Esophagus muscularis mucosa (tissue), 4 donors: Measurements from ENCODE around the gene ECEL1. TPM values are rescaled to one million over a fixed set of nuclear protein-coding genes. Genes with fewer than 3 reads are reported as not detected.

Experiments used
- DNase-seq: peaks from one replicate; pipeline ENCODE4 v3.0.0-alpha.2; 2017; ENCODE audit errors: extremely low spot score
- H3K27ac ChIP-seq, 4 donors: fragments of 200-600 bp; sonication (generic); replicated peaks in 1 of 4; 1 replicate in 3 of 4; 2 replicates in 1 of 4; pipeline ENCODE4 v1.5.1; 2016 to 2019; ENCODE audit warnings: mild to moderate bottlenecking in 1 of 4
- H3K27me3 ChIP-seq, 4 donors: fragments of 200-600 bp; sonication (generic); one replicate each; pipeline versions ENCODE4 v1.5.1 to v1.6.0; 2016 to 2019
- H3K36me3 ChIP-seq, 4 donors: fragments of 200-600 bp; sonication (generic); one replicate each; pipeline ENCODE4 v1.5.1; 2016 to 2019
- H3K4me1 ChIP-seq, 4 donors: fragments of 200-600 bp; sonication (generic); one replicate each; pipeline ENCODE4 v1.5.1; 2016 to 2019
- H3K4me3 ChIP-seq, 4 donors: fragments of 200-600 bp; sonication (generic); 1 replicate in 2 of 4; 2 replicates in 2 of 4; pipeline ENCODE4 v1.5.1; 2016 to 2019; ENCODE audit warnings: mild to moderate bottlenecking in 4 of 4, moderate library complexity in 1 of 4
- H3K9me3 ChIP-seq, 4 donors: fragments of 200-600 bp; sonication (generic); 1 replicate in 3 of 4; 2 replicates in 1 of 4; pipeline ENCODE4 v1.5.1; 2016 to 2019
- CTCF ChIP-seq, 3 experiments: fragments of 200-600 bp in 2 of 3; fragments of 450-650 bp in 1 of 3; sonication (generic) in 2 of 3; IDR thresholded peaks; one replicate each; pipeline ENCODE4 v1.5.1; 2017 to 2019; ENCODE audit warnings: antibody characterized with exemption in 3 of 3, mild to moderate bottlenecking in 2 of 3, moderate library complexity in 1 of 3
- EP300 ChIP-seq: sonication (generic); formaldehyde crosslinking; IDR thresholded peaks from one replicate; pipeline ENCODE4 v1.6.1; 2017; ENCODE audit warnings: antibody characterized with exemption
- POLR2A ChIP-seq: fragments of 450-650 bp; IDR thresholded peaks from one replicate; pipeline ENCODE4 v1.6.1; 2017; ENCODE audit warnings: antibody characterized with exemption, moderate library complexity, mild to moderate bottlenecking, low read depth
- POLR2AphosphoS5 ChIP-seq, 2 donors: sonication (generic); formaldehyde crosslinking; IDR thresholded peaks; one replicate each; pipeline ENCODE4 v1.6.1; 2017; ENCODE audit warnings: antibody characterized with exemption in 2 of 2
- WGBS: methylation state at CpG from one replicate; pipeline ENCODE4 v1.1.5; 2018; 5-methylcytosine and 5-hydroxymethylcytosine counted together
- intact Hi-C: fragments of 100-400 bp; cut with DNase I; formaldehyde crosslinking; loops from one replicate; pipeline ENCODE4 v1.15.1; 2023
- total RNA-seq, 4 donors: library from RNA; depleted of rRNA; stranded (reverse); fragments of >200 nt; gene quantifications; one replicate each; pipeline versions ENCODE4 v1.1.0 to v1.2.1, GENCODE V29; 2016

ECEL1 gene
- total RNA-seq, 4 donors from 2014 or later, result 0.66 to 1.6 (median 1.4) TPM; not detected in 1

- DNase-seq, result no peak
Observed at GRCh38 chr2:232488721-232489300, 1.2 kb upstream of the ECEL1 start.

GRCh38 chr2:232488097-232488711, 570 bp upstream of the ECEL1 start:
- 76% methylated on average over 6 of the region's 16 CpGs for WGBS
- no peak for DNase-seq
- H3K4me3 ChIP-seq, result no peak overlapping the region
- H3K27me3 ChIP-seq, result peaks cover 0 to 84% (median 24%) of the 10 kb centered on the region in 4 donors
- no peak overlapping the region for H3K27ac ChIP-seq
- TF ChIP-seq CTCF (IDR thresholded peaks at IDR 0.05) (no peak), POLR2AphosphoS5 (IDR thresholded peaks at IDR 0.05) (no peak), POLR2A (no peak), EP300 (no peak)
- intact Hi-C loops, result no loop called here
- H3K9me3 ChIP-seq, result no peaks in the 10 kb centered on the region
- no peaks in the 10 kb centered on the region for H3K36me3 ChIP-seq
- H3K4me1 ChIP-seq, result peaks cover 0 to 31% (median 24%) of the 10 kb centered on the region in 4 donors

More at GRCh38 chr2:232488721-232489300, 1.2 kb upstream of the ECEL1 start:
- intact Hi-C loops, result no loop called here
- Histone ChIP-seq H3K4me3 (no peak overlapping the region), H3K27me3 (peaks cover 0 to 78% (median 23%) of the 10 kb centered on the region in 4 donors), H3K27ac (no peak overlapping the region), H3K36me3 (no peaks in the 10 kb centered on the region), H3K4me1 (peaks cover 0 to 31% (median 24%) of the 10 kb centered on the region in 4 donors), H3K9me3 (no peaks in the 10 kb centered on the region)
- 86% methylated on average over 4 of the region's 5 CpGs for WGBS
- no peak for TF ChIP-seq POLR2A
- TF ChIP-seq CTCF (IDR thresholded peaks at IDR 0.05), result no peak
- no peak for TF ChIP-seq EP300
- no peak for TF ChIP-seq POLR2AphosphoS5 (IDR thresholded peaks at IDR 0.05)

- intact Hi-C loops, result no loop called here
- no peaks in the 10 kb centered on the region for H3K36me3 ChIP-seq
- no peak overlapping the region for H3K27ac ChIP-seq
- WGBS, result 6% methylated on average over 23 of the region's 74 CpGs
- no peak for DNase-seq
- H3K27me3 ChIP-seq, result peaks cover 0 to 98% (median 29%) of the 10 kb centered on the region in 4 donors
- H3K4me1 ChIP-seq, result peaks cover 0 to 31% (median 24%) of the 10 kb centered on the region in 4 donors
- H3K4me3 ChIP-seq, result peak overlapping the region in 3 of 4 donors; percentile 25 to 36 (median 34)
- no peaks in the 10 kb centered on the region for H3K9me3 ChIP-seq
- no peak for TF ChIP-seq POLR2A
- TF ChIP-seq CTCF (IDR thresholded peaks at IDR 0.05), result no peak
- no peak for TF ChIP-seq EP300
- no peak for TF ChIP-seq POLR2AphosphoS5 (IDR thresholded peaks at IDR 0.05)
Observed at GRCh38 chr2:232486558-232487384, 863 bp downstream of the ECEL1 start.

- WGBS, result 2% methylated on average over 8 of the region's 111 CpGs
Observed at GRCh38 chr2:232485757-232486557, 1.7 kb downstream of the ECEL1 start.

More at GRCh38 chr2:232485757-232486557, 1.7 kb downstream of the ECEL1 start:
- no peaks in the 10 kb centered on the region for H3K9me3 ChIP-seq
- H3K36me3 ChIP-seq, result no peaks in the 10 kb centered on the region
- no peak overlapping the region for H3K27ac ChIP-seq
- no peak for TF ChIP-seq CTCF (IDR thresholded peaks at IDR 0.05)
- no peak for TF ChIP-seq POLR2AphosphoS5 (IDR thresholded peaks at IDR 0.05)
- TF ChIP-seq POLR2A, result no peak
- TF ChIP-seq EP300, result no peak
- H3K4me1 ChIP-seq, result peaks cover 0 to 31% (median 24%) of the 10 kb centered on the region in 4 donors
- peaks cover 0 to 99% (median 29%) of the 10 kb centered on the region in 4 donors for H3K27me3 ChIP-seq
- peak overlapping the region in 1 of 4 donors; percentile 25 for H3K4me3 ChIP-seq
- DNase-seq, result no peak
- intact Hi-C loops, result no loop called here
